Calu3 (cell line): Measurements from ENCODE around the gene UBE2F. TPM values are rescaled to one million over a fixed set of nuclear protein-coding genes. Genes with fewer than 3 reads are reported as not detected.

Source experiments
- BruUV-seq: library from RNA; stranded (reverse); fragments of 400-500 nt; replicated peaks from 2 replicates; lab custom pipeline; 2021; lab: Mats Ljungman, UMichigan
- CTCF ChIA-PET: fragments of 300-600 bp; sonication (Branson Sonifier 250); formaldehyde crosslinking; loops from one replicate; lab custom pipeline; 2022; ENCODE audit warnings: antibody characterized with exemption; lab: Charles Lee
- DNase-seq: peaks from one replicate; pipeline ENCODE4 v3.0.0; 2022
- H3K27ac Mint-ChIP-seq: one replicate; pipeline ENCODE4 v1.8.0; 2022; ENCODE audit warnings: mixed read lengths; ENCODE audit not compliant: unreplicated experiment
- H3K27me3 Mint-ChIP-seq: one replicate; pipeline ENCODE4 v1.8.0; 2022; ENCODE audit warnings: mixed read lengths; ENCODE audit not compliant: unreplicated experiment
- H3K36me3 Mint-ChIP-seq: one replicate; pipeline ENCODE4 v1.8.0; 2022; ENCODE audit warnings: mild to moderate bottlenecking, moderate library complexity, mixed read lengths; ENCODE audit not compliant: insufficient read depth, unreplicated experiment
- H3K4me1 Mint-ChIP-seq: one replicate; pipeline ENCODE4 v1.8.0; 2022; ENCODE audit warnings: mild to moderate bottlenecking, low read depth, mixed read lengths; ENCODE audit not compliant: unreplicated experiment
- H3K4me3 Mint-ChIP-seq: one replicate; pipeline ENCODE4 v1.8.0; 2022; ENCODE audit warnings: mild to moderate bottlenecking, low read depth, moderate library complexity, mixed read lengths; ENCODE audit not compliant: unreplicated experiment
- H3K9me3 Mint-ChIP-seq: one replicate; pipeline ENCODE4 v1.8.0; 2022; ENCODE audit warnings: low read depth, mixed read lengths; ENCODE audit not compliant: unreplicated experiment
- CTCF ChIP-seq: fragments of 200-600 bp; IDR thresholded peaks from one replicate; pipeline ENCODE4 v1.8.0; 2022; ENCODE audit warnings: antibody characterized with exemption; ENCODE audit not compliant: unreplicated experiment
- intact Hi-C: fragments of 100-400 bp; cut with micrococcal nuclease; formaldehyde crosslinking; loops from one replicate; pipeline ENCODE4 v1.10.0; 2022; ENCODE audit not compliant: unreplicated experiment
- total RNA-seq: library from RNA; stranded (reverse); gene quantifications from 2 replicates; pipeline ENCODE4 v1.2.3, GENCODE V29; 2022

Gene UBE2F
- total RNA-seq, 1 experiment from 2014 or later, result 40.1 TPM

- peaks cover 17% of the 10 kb centered on the region for H3K36me3 Mint-ChIP-seq
- TF ChIP-seq CTCF, result no peak
- intact Hi-C loops, result loop anchor here (10.0 kb wide), 1 partner anchor 57 kb away; no protein-coding TSS in a partner anchor
- H3K4me3 Mint-ChIP-seq, result no peak overlapping the region
- CTCF ChIA-PET, result no interaction called here
- H3K27me3 Mint-ChIP-seq, result peaks cover 22% of the 10 kb centered on the region
- DNase-seq, result no peak
- peaks cover 9% of the 10 kb centered on the region for H3K4me1 Mint-ChIP-seq
- H3K9me3 Mint-ChIP-seq, result no peaks in the 10 kb centered on the region
- BruUV-seq, result no TSS peak
- H3K27ac Mint-ChIP-seq, result no peak overlapping the region
Measured at GRCh38 chr2:237921967-237922492, 44.8 kb upstream of the UBE2F start.

- Mint-ChIP-seq H3K27me3 (peaks cover 16% of the 10 kb centered on the region), H3K4me1 (peaks cover 9% of the 10 kb centered on the region), H3K4me3 (peak overlapping the region; percentile 9), H3K36me3 (peaks cover 17% of the 10 kb centered on the region), H3K9me3 (no peaks in the 10 kb centered on the region), H3K27ac (no peak overlapping the region)
- DNase-seq, result peak; percentile 55
- intact Hi-C loops, result loop anchor here (10.0 kb wide), 1 partner anchor 58 kb away; no protein-coding TSS in a partner anchor
- no peak for TF ChIP-seq CTCF
- CTCF ChIA-PET, result interaction anchor here (0.7 to 1.3 kb wide), 5 partner anchors 29 to 410 kb away, joined by 3 to 7 read pairs (median 4); no protein-coding TSS in a partner anchor
- BruUV-seq, result no TSS peak
Measured at GRCh38 chr2:237922641-237923361, 44.0 kb upstream of the UBE2F start.

- Mint-ChIP-seq H3K4me3 (peak overlapping the region; percentile 9), H3K9me3 (no peaks in the 10 kb centered on the region), H3K4me1 (peaks cover 9% of the 10 kb centered on the region), H3K27ac (no peak overlapping the region), H3K27me3 (peaks cover 14% of the 10 kb centered on the region), H3K36me3 (peaks cover 17% of the 10 kb centered on the region)
- CTCF ChIA-PET, result interaction anchor here (0.7 to 1.3 kb wide), 5 partner anchors 29 to 411 kb away, joined by 3 to 7 read pairs (median 4); no protein-coding TSS in a partner anchor
- intact Hi-C loops, result loop anchor here (10.0 kb wide), 1 partner anchor 59 kb away; no protein-coding TSS in a partner anchor
- TF ChIP-seq CTCF, result peak; percentile 97
- DNase-seq, result peak; percentile 94
- no TSS peak for BruUV-seq
Measured at GRCh38 chr2:237923481-237924163, 43.2 kb upstream of the UBE2F start.

GRCh38 chr2:237924164-237924534 lies 42.7 kb upstream of the UBE2F start:
- CTCF ChIA-PET, result no interaction called here
- TF ChIP-seq CTCF, result no peak
- Mint-ChIP-seq H3K27me3 (peaks cover 9% of the 10 kb centered on the region), H3K9me3 (no peaks in the 10 kb centered on the region), H3K4me1 (peaks cover 9% of the 10 kb centered on the region), H3K4me3 (peak overlapping the region; percentile 9), H3K27ac (no peak overlapping the region), H3K36me3 (peaks cover 17% of the 10 kb centered on the region)
- no peak for DNase-seq
- BruUV-seq, result no TSS peak
- intact Hi-C loops, result loop anchor here (10.0 kb wide), 1 partner anchor 59 kb away; no protein-coding TSS in a partner anchor
